Activated CD4-positive, CD25-positive, alpha-beta regulatory T cell treated with anti-CD3 and anti-CD28 coated beads, Interleukin-2, amount 50 U/mL, for 72 hours (primary cell): ENCODE results near the gene GRIN2D.
"Not testable (repeated sequence)": the region's sequence is repeated elsewhere in the genome, so short reads cannot be mapped to it uniquely, and the experiment has no call there.

ENCODE experiments used
- DNase-seq: peaks from one replicate; pipeline ENCODE4 v3.0.0; 2021

GRIN2D gene

GRCh38 chr19:48393559-48394330 is at the start of gene GRIN2D:
Gene GRIN2D (plus strand): TSS chr19:48393668. CDS start chr19:48398393, 4,725 bp downstream.
- DNase-seq: no peak

DNA sequence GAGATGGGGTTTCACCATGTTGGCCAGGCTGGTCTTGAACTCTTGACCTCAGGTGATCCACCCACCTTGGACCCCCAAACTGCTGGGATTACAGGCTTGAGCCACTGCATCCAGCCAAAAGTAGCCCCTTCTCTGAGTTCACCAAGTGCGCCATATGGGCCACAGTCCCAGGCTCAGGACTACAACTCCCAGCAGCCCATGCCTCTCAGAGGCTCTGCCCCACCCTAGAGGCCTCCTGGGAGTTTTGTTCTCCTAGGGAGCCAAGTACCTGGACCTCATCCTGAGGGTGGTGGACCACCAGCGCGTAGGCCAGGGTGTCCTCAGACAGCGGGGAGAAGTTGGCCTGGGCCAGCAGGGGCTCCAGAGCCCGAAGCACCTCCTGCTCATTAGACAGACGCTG is 48.6 kb upstream of the GRIN2D start:
- no peak for DNase-seq

DNA sequence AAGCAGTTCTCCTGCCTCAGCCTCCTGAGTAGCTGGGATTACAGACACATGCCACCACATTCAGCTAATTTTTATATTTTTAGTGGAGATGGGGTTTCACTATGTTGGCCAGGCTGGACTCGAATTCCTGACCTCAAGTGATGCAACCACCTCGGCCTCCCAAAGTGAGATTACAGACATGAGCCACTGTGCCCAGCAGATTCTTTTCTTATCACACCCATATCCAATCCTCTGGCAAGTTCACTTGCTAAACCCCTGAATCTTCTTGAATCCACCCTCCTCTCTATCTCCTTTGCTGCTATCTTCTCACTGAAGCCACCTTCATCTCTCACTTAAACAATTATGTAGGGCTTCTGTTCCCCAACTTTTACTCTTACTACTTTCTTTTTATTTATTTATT is 47.3 kb upstream of the GRIN2D start:
- DNase-seq: no peak

- no peak for DNase-seq
These were observed 45.4 kb upstream of the GRIN2D start for GRCh38 chr19:48348045-48348444.

- DNase-seq: no peak
These were observed 44.7 kb upstream of the GRIN2D start for GRCh38 chr19:48348737-48349136.

DNA sequence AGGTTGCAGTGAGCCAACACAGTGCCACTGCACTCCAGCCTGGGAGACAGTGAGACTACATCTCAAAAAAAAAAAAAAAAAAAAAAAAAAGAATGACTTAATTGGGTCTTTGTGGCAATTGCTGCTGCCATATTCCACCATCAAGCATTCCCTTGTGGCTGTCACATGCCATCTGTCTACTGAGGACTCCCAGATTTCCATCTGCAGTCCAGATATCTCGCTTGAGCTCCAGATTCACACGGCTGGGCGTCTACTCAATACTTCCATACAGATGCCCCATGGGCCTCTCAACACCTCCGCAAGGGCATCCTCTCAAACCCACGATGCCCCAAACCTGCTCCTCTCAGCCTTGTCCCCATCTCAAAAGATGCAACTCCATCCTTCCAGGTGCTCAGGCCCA is 42.6 kb upstream of the GRIN2D start:
- no peak for DNase-seq

- peak; percentile 88 for DNase-seq
These were observed 42.1 kb upstream of the GRIN2D start for GRCh38 chr19:48351341-48351752.

DNA sequence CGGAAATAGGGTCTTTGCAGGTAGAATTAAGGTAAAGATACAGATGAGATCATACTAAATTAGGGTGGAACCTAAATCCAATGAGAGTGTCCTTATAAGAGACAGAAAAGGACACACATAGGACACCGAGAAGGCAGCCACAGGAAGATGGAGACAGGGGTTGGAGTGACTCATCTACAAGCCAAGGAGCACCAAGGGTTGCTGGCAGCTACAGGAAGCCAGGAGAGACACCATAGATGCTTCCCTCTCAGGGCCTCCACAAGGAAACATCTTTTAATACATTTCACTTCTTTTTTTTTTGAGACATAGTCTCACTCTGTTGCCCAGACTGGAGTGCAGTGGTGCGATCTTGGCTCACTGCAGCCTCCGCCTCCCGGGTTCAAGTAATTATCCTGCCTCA is 39.8 kb upstream of the GRIN2D start:
- DNase-seq: no peak

DNA sequence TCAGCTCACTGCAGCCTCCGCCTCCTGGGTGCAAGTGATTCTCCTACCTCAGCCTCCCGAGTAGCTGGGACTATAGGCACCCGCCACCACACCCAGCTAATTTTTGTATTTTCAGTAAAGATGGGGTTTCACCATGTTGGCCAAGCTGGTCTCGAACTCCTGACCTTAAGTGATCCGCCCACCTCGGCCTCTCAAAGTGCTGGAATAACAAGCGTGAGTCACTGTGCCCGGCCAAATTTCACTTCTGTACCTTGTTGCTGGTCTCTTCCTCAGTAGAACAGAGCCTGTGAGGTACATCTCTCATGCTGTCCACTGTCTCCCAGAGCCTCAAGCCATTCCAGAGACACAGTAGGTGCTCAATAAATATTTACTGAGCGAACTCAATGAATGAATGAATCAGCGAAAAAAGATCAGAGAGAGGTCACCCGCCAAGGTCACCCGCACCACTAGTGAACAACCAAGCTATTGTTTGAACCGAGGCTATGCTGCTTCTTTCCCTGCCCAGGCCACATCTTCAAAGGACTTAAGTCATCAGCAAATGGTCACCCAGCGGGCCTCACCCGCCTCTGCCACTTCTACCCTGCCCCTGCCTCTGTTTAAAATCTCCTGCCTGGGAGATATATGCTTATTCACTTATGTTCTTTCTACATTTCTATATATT is 39.0 kb upstream of the GRIN2D start:
- no peak for DNase-seq

DNA sequence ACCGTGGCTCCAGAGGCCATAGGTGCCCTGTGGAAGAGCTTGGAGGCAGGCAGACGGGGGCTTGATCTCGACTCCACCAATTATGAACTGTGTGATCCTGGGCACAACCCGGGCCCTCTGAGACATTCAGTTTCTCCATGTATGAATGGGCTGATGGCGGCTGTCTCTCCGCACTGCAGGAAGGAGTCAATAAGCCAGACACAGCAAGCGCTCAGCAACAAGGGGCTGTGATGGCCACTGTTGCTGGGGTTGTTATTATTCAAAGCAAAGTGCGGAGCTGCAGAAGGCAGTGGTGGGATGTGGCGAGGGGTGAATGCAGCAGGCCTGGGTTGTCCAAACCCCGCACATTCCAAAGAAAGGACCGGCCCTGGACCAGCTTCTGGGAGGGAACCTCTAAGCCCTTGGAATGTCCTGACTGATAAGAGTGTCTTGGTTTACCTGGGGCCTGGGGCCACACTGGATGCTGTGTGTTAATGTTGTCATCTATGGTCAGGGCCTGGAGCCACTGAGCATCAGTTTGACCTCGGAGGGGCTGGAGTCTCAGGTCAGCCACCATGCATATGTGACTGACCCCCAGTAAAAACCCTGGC is 38.0 kb upstream of the GRIN2D start:
- no peak for DNase-seq

DNA sequence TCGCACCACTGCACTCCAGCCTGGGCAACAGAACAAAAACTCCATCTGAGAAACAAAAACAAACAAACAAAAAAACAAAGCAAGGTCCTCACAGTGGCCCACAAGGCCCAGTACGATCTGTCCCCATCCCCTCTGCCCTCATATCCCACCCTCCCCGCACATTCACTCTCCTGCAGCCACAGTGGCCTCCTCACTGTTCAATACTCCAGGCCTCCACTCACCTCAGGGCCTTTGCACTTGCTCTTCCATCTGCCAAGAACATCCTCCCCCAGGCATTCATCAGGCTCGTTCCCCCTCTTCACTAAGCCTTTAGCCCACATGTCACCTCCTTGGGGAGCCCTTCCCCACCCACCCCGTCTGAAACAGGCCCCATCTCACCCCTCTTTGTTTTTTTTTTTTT is 34.3 kb upstream of the GRIN2D start:
- DNase-seq: no peak

DNA sequence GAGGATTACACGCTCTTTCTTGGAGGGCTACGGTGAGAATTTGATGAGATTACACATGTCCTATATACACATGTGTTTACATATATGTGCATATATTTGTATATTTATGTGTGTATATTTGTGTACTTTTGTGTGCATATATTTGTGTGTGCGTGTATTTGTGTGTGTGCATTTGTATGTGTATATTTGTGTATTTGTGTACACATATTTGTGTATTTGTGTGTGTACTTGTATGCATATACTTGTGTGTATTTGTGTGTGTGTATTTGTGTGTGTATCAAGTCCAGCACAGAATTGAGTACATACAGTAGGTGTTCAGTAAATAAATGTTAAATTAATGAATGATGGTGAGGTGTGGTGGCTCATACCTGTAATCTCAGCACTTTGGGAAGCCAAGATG is 31.6 kb upstream of the GRIN2D start:
- no peak for DNase-seq

DNA sequence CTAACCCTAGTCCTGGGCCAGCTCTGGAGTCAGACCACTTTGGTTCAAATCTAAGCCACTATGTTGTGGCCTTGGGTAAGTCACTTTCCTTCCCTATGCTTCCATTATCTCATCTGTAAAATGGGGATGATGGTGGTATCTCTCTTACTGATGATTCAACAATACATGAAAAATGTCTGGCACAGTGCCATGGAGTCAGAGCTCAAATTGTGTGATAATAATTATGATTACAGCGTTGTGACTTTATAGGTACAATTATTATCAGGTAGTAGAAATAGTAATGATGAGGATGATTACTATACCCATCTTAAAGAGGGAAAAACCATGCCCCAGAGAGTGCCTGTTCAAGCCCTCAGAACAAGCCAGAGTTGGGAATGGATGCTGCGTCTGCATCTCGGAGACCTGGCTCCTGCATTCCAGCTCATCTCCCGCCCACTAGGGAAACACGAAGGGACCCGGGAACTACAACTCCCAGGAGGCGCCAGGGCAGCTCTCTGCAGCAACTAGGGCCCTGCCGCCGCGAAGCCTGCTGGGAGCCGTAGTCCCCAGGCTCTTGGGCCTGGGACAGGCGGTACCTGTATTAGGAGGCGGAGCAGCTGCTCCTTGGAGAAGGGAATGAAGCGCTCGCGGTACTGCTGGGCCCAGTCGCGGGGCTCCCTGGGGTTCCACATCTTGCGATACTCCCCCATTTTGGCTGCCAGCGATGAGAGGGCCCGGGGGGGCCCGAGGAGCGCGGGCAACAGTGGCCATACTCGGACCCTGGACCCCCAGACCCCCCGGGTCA is 30.6 kb upstream of the GRIN2D start:
- DNase-seq: peak; percentile 83

- no peak for DNase-seq
These were observed 30.0 kb upstream of the GRIN2D start for GRCh38 chr19:48363500-48363809.

- DNase-seq: peak; percentile 95
These were observed 29.5 kb upstream of the GRIN2D start, which contains the start of the genes SYNGR4 and TMEM143 for GRCh38 chr19:48363810-48364597. Gene SYNGR4 (plus strand): TSS chr19:48364367. CDS start chr19:48365843, 1,476 bp downstream. Gene TMEM143 (minus strand): TSS chr19:48363940. CDS start chr19:48363920, 20 bp downstream.

DNA sequence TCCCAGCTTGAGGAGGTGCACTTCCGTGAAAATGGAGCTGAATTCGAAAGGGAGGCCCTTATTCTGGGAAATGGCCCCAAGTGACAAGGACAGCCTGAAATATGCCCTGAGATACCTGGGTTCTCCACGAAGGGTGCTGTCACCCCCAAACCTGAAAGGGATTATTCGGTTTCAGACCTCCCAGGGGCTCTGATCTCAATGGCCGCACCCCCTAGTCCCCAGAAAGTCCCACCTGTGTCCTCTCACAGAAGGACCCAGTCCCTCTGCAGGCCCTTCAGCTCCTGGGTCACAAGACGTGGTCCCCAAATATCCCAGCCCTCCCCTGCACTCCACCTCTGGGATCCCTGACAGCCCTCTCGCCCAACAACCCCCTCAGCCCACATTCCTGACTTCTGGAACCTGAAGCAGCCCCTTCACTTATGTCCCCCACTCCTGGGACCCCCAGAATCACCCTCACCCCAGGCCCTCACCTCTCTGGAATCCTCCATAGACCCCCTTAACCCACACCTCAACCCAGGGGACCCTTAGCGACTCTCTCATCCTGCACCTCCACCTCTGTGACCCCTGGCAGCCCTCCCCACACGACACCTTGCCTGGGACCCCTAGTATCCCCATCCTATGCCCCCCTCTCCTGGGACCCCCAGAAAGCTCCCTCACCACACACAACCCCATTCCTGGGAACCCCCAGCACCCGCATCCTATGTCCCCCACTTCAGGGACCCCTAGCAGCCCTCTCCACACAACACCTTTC is 28.7 kb upstream of the GRIN2D start:
- DNase-seq: no peak

GRCh38 chr19:48365602-48366001 is 27.9 kb upstream of the GRIN2D start:
- no peak for DNase-seq

DNA sequence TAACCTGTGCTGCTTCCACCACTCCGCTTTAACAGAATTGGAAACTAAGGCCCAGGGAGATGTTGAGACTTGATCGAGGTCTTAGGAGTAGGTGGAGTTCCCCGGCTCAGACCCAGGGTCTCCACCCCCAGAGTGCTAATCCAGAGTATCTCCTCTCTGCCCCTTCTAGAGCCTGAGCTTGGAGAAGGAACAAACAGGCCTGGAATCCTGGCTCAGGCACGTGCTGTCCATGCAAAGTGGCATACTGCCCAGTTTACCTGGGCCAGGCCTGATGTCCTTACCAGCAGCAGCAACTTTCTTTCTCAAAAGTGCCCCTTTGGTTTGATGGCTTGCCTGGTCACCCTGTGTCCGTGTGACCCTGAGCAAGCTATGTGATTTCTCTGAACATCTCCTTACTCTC is 25.6 kb upstream of the GRIN2D start:
- DNase-seq: no peak

GRCh38 chr19:48368936-48369335 is 24.5 kb upstream of the GRIN2D start:
- DNase-seq: no peak

- no peak for DNase-seq
These were observed 22.5 kb upstream of the GRIN2D start for GRCh38 chr19:48370955-48371354.

DNA sequence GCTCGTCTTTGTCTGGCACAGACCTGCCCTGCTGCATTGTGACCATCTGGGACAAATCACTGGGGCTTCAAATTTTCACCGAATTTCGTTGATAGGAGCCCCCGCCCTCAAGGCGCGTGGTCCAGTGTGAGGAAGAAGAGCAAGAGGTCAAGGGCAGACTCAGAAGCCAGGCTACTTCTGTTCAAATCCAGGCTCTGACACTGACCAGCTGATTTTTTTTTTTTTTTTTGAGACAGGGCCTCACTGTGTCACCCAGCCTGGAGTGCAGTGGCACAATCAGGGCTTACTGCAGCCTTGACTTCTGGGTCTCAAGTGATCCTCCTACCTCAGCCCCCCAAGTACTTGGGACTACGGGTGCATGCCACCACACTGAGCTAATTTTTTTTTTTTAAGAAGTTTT is 22.1 kb upstream of the GRIN2D start:
- no peak for DNase-seq

GRCh38 chr19:48371771-48372170 is 21.7 kb upstream of the GRIN2D start:
- not testable (repeated sequence) for DNase-seq
